PC-9 (cell line): Measurements from ENCODE around the gene HLCS.

Experiments used
- CTCF ChIP-seq: fragments of 200-600 bp; sonication (generic); conservative IDR thresholded peaks from 2 replicates; pipeline ENCODE4 v1.6.1; 2017; ENCODE audit warnings: mixed run types, antibody characterized with exemption, mild to moderate bottlenecking, moderate library complexity
- EZH2 ChIP-seq: fragments of 200-600 bp; sonication (generic); IDR thresholded peaks from 2 replicates; pipeline ENCODE4 v1.8.0; 2017; ENCODE audit warnings: antibody characterized with exemption, low read depth

GRCh38 chr21:36768496-36768895 lies 198.0 kb downstream of the HLCS start:
- TF ChIP-seq CTCF: no peak
- no peak for TF ChIP-seq EZH2
